Endothelial cell of umbilical vein (primary cell): ENCODE data around the gene USP34. TPM values are rescaled to one million over a fixed set of nuclear protein-coding genes. Genes with fewer than 3 reads are reported as not detected.

Experiments used
- BruUV-seq: library from RNA; stranded (reverse); fragments of 400-500 nt; replicated peaks from 2 replicates; lab custom pipeline; 2021; lab: Mats Ljungman, UMichigan
- CTCF ChIA-PET: fragments of 300-600, 350-600 bp; sonication (Branson Sonifier 250); formaldehyde crosslinking; loops from one replicate; lab custom pipeline; 2021; ENCODE audit warnings: antibody characterized with exemption, inconsistent platforms; lab: Charles Lee
- POLR2A ChIA-PET: fragments of 300-600, 350-600 bp; sonication (Branson Sonifier 250); formaldehyde crosslinking; loops from one replicate; lab custom pipeline; 2021; ENCODE audit warnings: antibody characterized with exemption, inconsistent platforms; lab: Charles Lee
- DNase-seq: peaks from one replicate; pipeline ENCODE4 v3.0.0-alpha.2; 2011; ENCODE audit warnings: low read depth, low spot score
- FAIRE-seq: peaks from 2 replicates; lab custom pipeline; 2011; peaks lifted over from hg19 to GRCh38; lab: Jason Lieb, UNC
- H2AFZ ChIP-seq: 2 replicates; pipeline ENCODE4 v1.6.0; 2012; ENCODE audit warnings: low read depth, low read length, control low read depth, inconsistent platforms
- H3K27ac ChIP-seq: 2 replicates; pipeline ENCODE4 v1.5.1; 2011; ENCODE audit warnings: low read depth, mild to moderate bottlenecking, control low read depth, low read length, moderate library complexity; ENCODE audit not compliant: insufficient read depth
- H3K27me3 ChIP-seq, 2 experiments: 2 replicates each; pipeline versions ENCODE4 v1.6.0 to v1.6.1; 2011; ENCODE audit warnings: low read length in 2 of 2, mixed read lengths in 1 of 2; ENCODE audit not compliant: control insufficient read depth in 2 of 2, insufficient read depth in 2 of 2
- H3K36me3 ChIP-seq, 2 experiments: 2 replicates in 1 of 2; 3 replicates in 1 of 2; pipeline ENCODE4 v1.5.1; 2011; ENCODE audit warnings: low read length in 2 of 2, mild to moderate bottlenecking in 1 of 2, moderate library complexity in 1 of 2; ENCODE audit not compliant: control insufficient read depth in 2 of 2, insufficient read depth in 2 of 2; ENCODE audit errors: extremely low read depth in 1 of 2
- H3K4me1 ChIP-seq: 3 replicates; pipeline ENCODE4 v1.5.1; 2011; ENCODE audit warnings: mild to moderate bottlenecking, low read length; ENCODE audit not compliant: control insufficient read depth, insufficient read depth; ENCODE audit errors: extremely low read depth
- H3K4me2 ChIP-seq: 2 replicates; pipeline ENCODE4 v1.6.1; 2011; ENCODE audit warnings: low read length, control low read depth, mixed read lengths; ENCODE audit not compliant: insufficient read depth
- H3K4me3 ChIP-seq, 3 experiments: fragments of 200-600 bp in 1 of 3; sonication (generic), shearing (Covaris generic) in 1 of 3; replicated peaks in 1 of 3; 2 replicates each; pipeline ENCODE4 v1.5.1; 2011 to 2016; ENCODE audit warnings: control low read depth in 3 of 3, low read length in 3 of 3, mild to moderate bottlenecking in 2 of 3, inconsistent platforms in 1 of 3, low read depth in 1 of 3, moderate library complexity in 1 of 3; ENCODE audit not compliant: insufficient read depth in 1 of 3
- H3K79me2 ChIP-seq: 2 replicates; pipeline ENCODE4 v1.6.0; 2012; ENCODE audit warnings: low read length, inconsistent platforms; ENCODE audit not compliant: control insufficient read depth, insufficient read depth
- H3K9ac ChIP-seq: replicated peaks from 2 replicates; pipeline ENCODE3; 2011; ENCODE audit warnings: low read length, control low read depth; ENCODE audit not compliant: insufficient read depth; ENCODE audit errors: extremely low read depth
- H3K9me1 ChIP-seq: replicated peaks from 3 replicates; pipeline ENCODE4 v1.6.0; 2011; ENCODE audit warnings: mild to moderate bottlenecking, low read length; ENCODE audit not compliant: control insufficient read depth, insufficient read depth; ENCODE audit errors: extremely low read depth
- H3K9me3 ChIP-seq: replicated peaks from 2 replicates; pipeline ENCODE4 v1.5.1; 2012; ENCODE audit warnings: low read length, inconsistent platforms; ENCODE audit not compliant: control insufficient read depth, insufficient read depth
- H4K20me1 ChIP-seq: replicated peaks from 2 replicates; pipeline ENCODE3; 2011; ENCODE audit warnings: mild to moderate bottlenecking, low read length; ENCODE audit not compliant: control insufficient read depth, insufficient read depth; ENCODE audit errors: extremely low read depth
- CTCF ChIP-seq, 2 donors: IDR thresholded peaks; 1 replicate in 1 of 2; 2 replicates in 1 of 2; pipeline ENCODE4 v1.5.1; 2011; ENCODE audit warnings: low read length in 2 of 2, mild to moderate bottlenecking in 2 of 2, moderate library complexity in 2 of 2, control low read depth in 1 of 2, inconsistent platforms in 1 of 2, low read depth in 1 of 2; ENCODE audit not compliant: insufficient read depth in 1 of 2; ENCODE audit errors: extremely low read depth in 1 of 2
- EZH2 ChIP-seq: IDR thresholded peaks from 2 replicates; pipeline ENCODE4 v1.6.1; 2012; ENCODE audit warnings: borderline replicate concordance, low read depth, mild to moderate bottlenecking, moderate library complexity, low read length, inconsistent platforms; ENCODE audit not compliant: severe bottlenecking
- FOS ChIP-seq: IDR thresholded peaks from 2 replicates; pipeline ENCODE4 v1.6.1; 2011; ENCODE audit warnings: mild to moderate bottlenecking, low read length, moderate library complexity, borderline replicate concordance; ENCODE audit not compliant: insufficient read depth
- GATA2 ChIP-seq: IDR thresholded peaks from 2 replicates; pipeline ENCODE4 v1.7.0; 2011; ENCODE audit warnings: low read depth, mild to moderate bottlenecking, moderate library complexity, mixed read lengths, low read length; ENCODE audit not compliant: insufficient read length, insufficient read depth
- JUN ChIP-seq: IDR thresholded peaks from 2 replicates; pipeline ENCODE4 v1.6.1; 2011; ENCODE audit warnings: borderline replicate concordance, low read depth; ENCODE audit not compliant: insufficient read length, insufficient read depth
- MAX ChIP-seq: IDR thresholded peaks from 2 replicates; pipeline ENCODE4 v1.6.1; 2011; ENCODE audit not compliant: insufficient read depth, insufficient read length
- MYC ChIP-seq: IDR thresholded peaks from one replicate; pipeline ENCODE4 v1.6.1; 2011; ENCODE audit warnings: mild to moderate bottlenecking, low read depth, low read length
- POLR2A ChIP-seq: IDR thresholded peaks from 2 replicates; pipeline ENCODE4 v1.6.1; 2012; ENCODE audit warnings: low read depth, mild to moderate bottlenecking, control low read depth, low read length
- POLR2AphosphoS5 ChIP-seq: IDR thresholded peaks from 2 replicates; pipeline ENCODE4 v1.6.1; 2012; ENCODE audit warnings: low read depth, mild to moderate bottlenecking, control low read depth, low read length, moderate library complexity; ENCODE audit not compliant: insufficient read depth
- dilution Hi-C: fragments of 300-500 bp; cut with MboI; formaldehyde crosslinking; loops from one replicate; pipeline ENCODE4 v1.15.0; 2019; ENCODE audit warnings: low sequenced_read_pairs; ENCODE audit not compliant: extremely low pct_ligation_motif_present
- intact Hi-C: fragments of 100-400 bp; cut with micrococcal nuclease; formaldehyde crosslinking; loops from one replicate; pipeline ENCODE4 v1.10.0; 2022
- polyA plus RNA-seq, 4 experiments: library from polyadenylated mRNA; depleted of rRNA in 3 of 4; stranded (reverse) in 3 of 4; unstranded in 1 of 4; fragments of >200 nt; gene quantifications; 2 replicates each; pipeline versions ENCODE4 v1.2.1 to v1.2.3, GENCODE V29; 2011 to 2012; ENCODE audit warnings: missing spikeins in 1 of 4
- total RNA-seq: library from RNA; stranded (reverse); gene quantifications from 2 replicates; pipeline ENCODE4 v1.2.3, GENCODE V29; 2021

USP34 gene
- total and polyA plus RNA-seq, 2 donors (not counting 3 experiments of a cell fraction or from before 2014, with no cell fraction given), result 46.3 to 96.9 TPM

GRCh38 chr2:61367177-61367576 lies 103.7 kb downstream of the USP34 start:
- H3K36me3 ChIP-seq, result peaks cover 2 to 14% of the 10 kb centered on the region in 2 experiments
- no peaks in the 10 kb centered on the region for H3K27me3 ChIP-seq
- H3K4me2 ChIP-seq, result no peak overlapping the region
- H2AFZ ChIP-seq, result no peak overlapping the region
- no peak for TF ChIP-seq FOS
- no peak for TF ChIP-seq POLR2AphosphoS5
- no peak for TF ChIP-seq CTCF (IDR thresholded peaks at IDR 0.05; ENCODE audit: extremely low read depth in 1 of 2, insufficient read depth in 1 of 2, low read depth in 1 of 2, low read length in 2 of 2)
- H4K20me1 ChIP-seq, result no peaks in the 10 kb centered on the region
- dilution Hi-C loops, result no loop called here
- no peaks in the 10 kb centered on the region for H3K9me1 ChIP-seq
- DNase-seq (no peak), FAIRE-seq (no peak)
- peaks cover 21% of the 10 kb centered on the region for H3K79me2 ChIP-seq
- no peak overlapping the region for H3K4me3 ChIP-seq
- H3K9ac ChIP-seq, result no peak overlapping the region
- no peak overlapping the region for H3K27ac ChIP-seq
- intact Hi-C loops, result no loop called here
- ChIA-PET CTCF (interaction anchor here (0.6 kb wide), 1 partner anchor 63 kb away, joined by 3 read pairs; no protein-coding TSS in a partner anchor), POLR2A (no interaction called here)
- no peaks in the 10 kb centered on the region for H3K9me3 ChIP-seq
- H3K4me1 ChIP-seq, result no peaks in the 10 kb centered on the region
- BruUV-seq, result no TSS peak

GRCh38 chr2:61363580-61363979 lies 107.3 kb downstream of the USP34 start:
- no peak overlapping the region for H3K9ac ChIP-seq
- no peak overlapping the region for H3K27ac ChIP-seq
- POLR2A ChIA-PET, result no interaction called here
- FAIRE-seq, result no peak
- no peaks in the 10 kb centered on the region for H4K20me1 ChIP-seq
- no peaks in the 10 kb centered on the region for H3K9me3 ChIP-seq
- intact Hi-C loops (no loop called here), dilution Hi-C loops (no loop called here)
- no peak overlapping the region for H3K4me3 ChIP-seq
- CTCF ChIA-PET, result no interaction called here
- H3K4me1 ChIP-seq, result no peaks in the 10 kb centered on the region
- no peak for TF ChIP-seq EZH2
- TF ChIP-seq POLR2A, result no peak
- TF ChIP-seq JUN, result no peak
- TF ChIP-seq MAX, result no peak
- TF ChIP-seq MYC, result no peak
- no peak for TF ChIP-seq GATA2
- TF ChIP-seq FOS, result no peak
- no peak for TF ChIP-seq CTCF (IDR thresholded peaks at IDR 0.05; ENCODE audit: extremely low read depth in 1 of 2, insufficient read depth in 1 of 2, low read depth in 1 of 2, low read length in 2 of 2)
- TF ChIP-seq POLR2AphosphoS5, result no peak
- peaks cover 41% of the 10 kb centered on the region for H3K79me2 ChIP-seq
- H3K27me3 ChIP-seq, result no peaks in the 10 kb centered on the region
- no peaks in the 10 kb centered on the region for H3K9me1 ChIP-seq
- H3K4me2 ChIP-seq, result no peak overlapping the region
- no peak overlapping the region for H2AFZ ChIP-seq
- peaks cover 2 to 10% of the 10 kb centered on the region in 2 experiments for H3K36me3 ChIP-seq
- no peak for DNase-seq
- no TSS peak for BruUV-seq
